HL-60 (cell line): ENCODE data around the gene CYB5B.

Experiments
- CTCF ChIP-seq: IDR thresholded peaks from one replicate; pipeline ENCODE4 v1.5.1; 2011; ENCODE audit warnings: low read length, control low read depth, inconsistent platforms; ENCODE audit not compliant: insufficient read depth
- GABPA ChIP-seq: IDR thresholded peaks from 2 replicates; pipeline ENCODE4 v1.6.1; 2012; ENCODE audit warnings: low read depth
- POLR2AphosphoS5 ChIP-seq: IDR thresholded peaks from 2 replicates; pipeline ENCODE4 v1.6.1; 2012; ENCODE audit warnings: low read depth
- REST ChIP-seq: IDR thresholded peaks from 2 replicates; pipeline ENCODE4 v1.6.1; 2012; ENCODE audit warnings: low read depth; ENCODE audit not compliant: insufficient replicate concordance
- SPI1 ChIP-seq: IDR thresholded peaks from 2 replicates; pipeline ENCODE4 v1.6.1; 2012; ENCODE audit warnings: low read depth, mild to moderate bottlenecking, borderline replicate concordance

- no peak for TF ChIP-seq GABPA
- TF ChIP-seq CTCF = no peak
- TF ChIP-seq SPI1 = no peak
- TF ChIP-seq REST = no peak
- TF ChIP-seq POLR2AphosphoS5 = no peak
Observed at GRCh38 chr16:69466547-69466946, 42.1 kb downstream of the CYB5B start.
